Measurements from ENCODE around the gene MBP.

DNA sequence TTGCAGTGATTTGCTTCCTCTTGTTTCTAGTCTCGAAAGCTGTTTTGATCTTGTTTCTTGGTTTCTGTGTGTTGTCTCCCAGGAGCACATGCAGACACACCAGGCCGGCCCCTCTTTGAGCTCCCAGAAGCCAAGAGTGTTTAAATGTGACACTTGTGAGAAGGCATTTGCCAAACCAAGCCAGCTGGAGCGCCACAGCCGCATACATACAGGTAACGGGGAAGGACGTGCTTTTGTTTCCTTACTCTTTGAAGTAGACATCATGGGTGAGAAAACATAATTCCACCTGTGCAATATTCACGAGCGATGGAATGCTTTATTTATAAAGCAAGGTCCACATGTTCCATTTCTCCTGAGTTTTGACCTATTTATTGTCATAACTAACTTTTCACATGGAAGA lies 173.0 kb downstream of the MBP start:
- no peak for TF ChIP-seq EZH2 (IDR thresholded peaks at IDR 0.05; ENCODE audit: low read length, missing control alignments)
- TF ChIP-seq, protein P1, sequence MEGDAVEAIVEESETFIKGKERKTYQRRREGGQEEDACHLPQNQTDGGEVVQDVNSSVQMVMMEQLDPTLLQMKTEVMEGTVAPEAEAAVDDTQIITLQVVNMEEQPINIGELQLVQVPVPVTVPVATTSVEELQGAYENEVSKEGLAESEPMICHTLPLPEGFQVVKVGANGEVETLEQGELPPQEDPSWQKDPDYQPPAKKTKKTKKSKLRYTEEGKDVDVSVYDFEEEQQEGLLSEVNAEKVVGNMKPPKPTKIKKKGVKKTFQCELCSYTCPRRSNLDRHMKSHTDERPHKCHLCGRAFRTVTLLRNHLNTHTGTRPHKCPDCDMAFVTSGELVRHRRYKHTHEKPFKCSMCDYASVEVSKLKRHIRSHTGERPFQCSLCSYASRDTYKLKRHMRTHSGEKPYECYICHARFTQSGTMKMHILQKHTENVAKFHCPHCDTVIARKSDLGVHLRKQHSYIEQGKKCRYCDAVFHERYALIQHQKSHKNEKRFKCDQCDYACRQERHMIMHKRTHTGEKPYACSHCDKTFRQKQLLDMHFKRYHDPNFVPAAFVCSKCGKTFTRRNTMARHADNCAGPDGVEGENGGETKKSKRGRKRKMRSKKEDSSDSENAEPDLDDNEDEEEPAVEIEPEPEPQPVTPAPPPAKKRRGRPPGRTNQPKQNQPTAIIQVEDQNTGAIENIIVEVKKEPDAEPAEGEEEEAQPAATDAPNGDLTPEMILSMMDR (conservative IDR thresholded peaks at IDR 0.05 in 1 of 2, IDR thresholded peaks at IDR 0.05 in 1 of 2; ENCODE audit: low read depth in 1 of 2, low read length in 2 of 2): no peak
